B cell (primary cell): Measurements from ENCODE around the gene EXO5.

ENCODE experiments used
- EZH2 ChIP-seq: IDR thresholded peaks from 2 replicates; pipeline ENCODE4 v1.6.1; 2012; ENCODE audit warnings: borderline replicate concordance, low read depth, mild to moderate bottlenecking, moderate library complexity, low read length; ENCODE audit not compliant: insufficient read depth, poor library complexity, severe bottlenecking
- TF ChIP-seq, protein P1 (sequence below): fragments of 200-600 bp; IDR thresholded peaks from one replicate; pipeline ENCODE4 v1.8.0; 2022; ENCODE audit warnings: antibody characterized with exemption, mild to moderate bottlenecking

DNA sequence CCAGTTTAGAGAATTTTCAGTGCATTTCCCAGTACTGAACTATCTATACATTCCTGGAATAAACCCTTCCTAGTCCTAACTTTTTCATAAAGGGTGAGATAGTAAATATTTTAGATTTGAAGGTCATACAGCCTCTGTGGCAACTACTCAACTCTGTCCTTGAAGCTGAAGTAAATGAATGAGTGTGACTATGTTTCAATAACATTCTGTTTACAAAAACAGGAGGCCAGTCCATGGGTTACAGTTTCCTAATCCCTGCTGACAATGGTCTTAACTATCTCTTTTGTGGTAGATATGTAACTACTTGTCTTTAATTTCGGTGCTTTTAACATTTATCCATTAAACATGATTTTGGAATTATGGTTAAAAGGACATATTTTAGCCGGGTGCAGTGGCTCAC is 27.2 kb downstream of the EXO5 start:
- TF ChIP-seq EZH2 = no peak
- TF ChIP-seq, protein P1, sequence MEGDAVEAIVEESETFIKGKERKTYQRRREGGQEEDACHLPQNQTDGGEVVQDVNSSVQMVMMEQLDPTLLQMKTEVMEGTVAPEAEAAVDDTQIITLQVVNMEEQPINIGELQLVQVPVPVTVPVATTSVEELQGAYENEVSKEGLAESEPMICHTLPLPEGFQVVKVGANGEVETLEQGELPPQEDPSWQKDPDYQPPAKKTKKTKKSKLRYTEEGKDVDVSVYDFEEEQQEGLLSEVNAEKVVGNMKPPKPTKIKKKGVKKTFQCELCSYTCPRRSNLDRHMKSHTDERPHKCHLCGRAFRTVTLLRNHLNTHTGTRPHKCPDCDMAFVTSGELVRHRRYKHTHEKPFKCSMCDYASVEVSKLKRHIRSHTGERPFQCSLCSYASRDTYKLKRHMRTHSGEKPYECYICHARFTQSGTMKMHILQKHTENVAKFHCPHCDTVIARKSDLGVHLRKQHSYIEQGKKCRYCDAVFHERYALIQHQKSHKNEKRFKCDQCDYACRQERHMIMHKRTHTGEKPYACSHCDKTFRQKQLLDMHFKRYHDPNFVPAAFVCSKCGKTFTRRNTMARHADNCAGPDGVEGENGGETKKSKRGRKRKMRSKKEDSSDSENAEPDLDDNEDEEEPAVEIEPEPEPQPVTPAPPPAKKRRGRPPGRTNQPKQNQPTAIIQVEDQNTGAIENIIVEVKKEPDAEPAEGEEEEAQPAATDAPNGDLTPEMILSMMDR = no peak
